HepG2 (cell line): ENCODE results near the gene TLR4. TPM values are rescaled to one million over a fixed set of nuclear protein-coding genes. Genes with fewer than 3 reads are reported as not detected.

Experiments used
- ATAC-seq: fragments of 200-7000 bp; cut with Tn5 transposase; 3 replicates; pipeline ENCODE4 v1.9.1; 2020; ENCODE audit warnings: mild to moderate bottlenecking, moderate library complexity
- BruUV-seq: library from RNA; stranded (reverse); fragments of 400-500 nt; replicated peaks from 2 replicates; lab custom pipeline; 2021; lab: Mats Ljungman, UMichigan
- CTCF ChIA-PET: fragments of 300-600 bp; formaldehyde crosslinking; extraction: SDS; loops from one replicate; lab custom pipeline; 2021; ENCODE audit warnings: low total read pairs, inconsistent platforms, low intra/inter-chr PET ratio; lab: Yijun Ruan, JAX
- POLR2A ChIA-PET: fragments of 350-600 bp; sonication (Branson Sonifier 250); formaldehyde crosslinking; loops from one replicate; lab custom pipeline; 2020; ENCODE audit warnings: antibody characterized with exemption, inconsistent platforms; lab: Yijun Ruan, JAX
- DNase-seq: peaks from one replicate; pipeline ENCODE4 v3.0.0-alpha.2; 2015; ENCODE audit warnings: low spot score
- FAIRE-seq: peaks from 3 replicates; lab custom pipeline; 2011; peaks lifted over from hg19 to GRCh38; lab: Jason Lieb, UNC
- H2AFZ ChIP-seq: one replicate; pipeline ENCODE4 v1.6.1; 2011; ENCODE audit warnings: low read length, inconsistent platforms
- H3K27ac ChIP-seq: fragments of 300-600 bp; 3 replicates; pipeline ENCODE4 v1.8.0; 2011; ENCODE audit warnings: mixed run types, mild to moderate bottlenecking, mixed read lengths, low read length, inconsistent platforms; ENCODE audit not compliant: insufficient read depth; ENCODE audit errors: extremely low read length
- H3K27me3 ChIP-seq, 2 experiments: fragments of 200-600 bp in 1 of 2; 2 replicates in 1 of 2; 3 replicates in 1 of 2; pipeline versions ENCODE4 v1.6.0 to v1.8.0; 2011; ENCODE audit warnings: low read length in 2 of 2, mild to moderate bottlenecking in 2 of 2, moderate library complexity in 2 of 2, inconsistent platforms in 1 of 2; ENCODE audit not compliant: insufficient read depth in 2 of 2, control insufficient read depth in 1 of 2
- H3K36me3 ChIP-seq, 2 experiments: fragments of 200-600 bp in 1 of 2; replicated peaks in 1 of 2; 2 replicates in 1 of 2; 3 replicates in 1 of 2; pipeline versions ENCODE4 v1.5.1 to v1.8.0; 2011; ENCODE audit warnings: low read length in 2 of 2, inconsistent platforms in 1 of 2; ENCODE audit not compliant: insufficient read depth in 2 of 2, control insufficient read depth in 1 of 2
- H3K4me1 ChIP-seq: 2 replicates; pipeline ENCODE4 v1.5.1; 2012; ENCODE audit warnings: low read length, inconsistent platforms; ENCODE audit not compliant: insufficient read depth
- H3K4me2 ChIP-seq: 2 replicates; pipeline ENCODE4 v1.6.0; 2011; ENCODE audit warnings: low read depth, low read length, inconsistent platforms
- H3K4me3 ChIP-seq, 3 experiments: fragments of 200-600 bp in 1 of 3; sonication (generic), shearing (Covaris generic) in 1 of 3; replicated peaks in 1 of 3; 2 replicates each; pipeline ENCODE4 v1.5.1; 2011 to 2016; ENCODE audit warnings: low read length in 3 of 3, inconsistent platforms in 2 of 3, low read depth in 2 of 3, mild to moderate bottlenecking in 2 of 3, control low read depth in 1 of 3, mixed read lengths in 1 of 3; ENCODE audit not compliant: insufficient read depth in 1 of 3
- H3K79me2 ChIP-seq: one replicate; pipeline ENCODE4 v1.6.1; 2011; ENCODE audit warnings: low read length, inconsistent platforms; ENCODE audit not compliant: insufficient read depth
- H3K9ac ChIP-seq: 2 replicates; pipeline ENCODE4 v1.6.0; 2011; ENCODE audit warnings: mild to moderate bottlenecking, low read depth, low read length, inconsistent platforms; ENCODE audit not compliant: insufficient read depth
- H3K9me3 ChIP-seq: 2 replicates; pipeline ENCODE4 v1.5.1; 2012; ENCODE audit warnings: mild to moderate bottlenecking, low read length
- H4K20me1 ChIP-seq: 2 replicates; pipeline ENCODE4 v1.6.0; 2011; ENCODE audit warnings: inconsistent platforms, mild to moderate bottlenecking, low read length, moderate library complexity; ENCODE audit not compliant: insufficient read depth
- RFXAP ChIP-seq: sonication (generic); formaldehyde crosslinking; IDR thresholded peaks from 2 replicates; pipeline ENCODE4 v1.4.0; 2020; ENCODE audit warnings: missing genetic modification reagents, borderline replicate concordance
- YEATS2 ChIP-seq: sonication (generic); formaldehyde crosslinking; IDR thresholded peaks from 2 replicates; pipeline ENCODE4 v1.4.0; 2020; ENCODE audit warnings: missing genetic modification reagents, borderline replicate concordance
- ZNF20 ChIP-seq: sonication (generic); formaldehyde crosslinking; IDR thresholded peaks from 2 replicates; pipeline ENCODE4 v1.4.0; 2020; ENCODE audit warnings: mild to moderate bottlenecking, moderate library complexity, missing genetic modification reagents
- ZNF704 ChIP-seq: sonication (generic); formaldehyde crosslinking; IDR thresholded peaks from 2 replicates; pipeline ENCODE4 v1.8.1; 2023; ENCODE audit warnings: mild to moderate bottlenecking, inconsistent platforms, moderate library complexity, missing genetic modification reagents, borderline replicate concordance
- WGBS: methylation state at CpG from one replicate; pipeline ENCODE4 v1.1.6; 2017; ENCODE audit warnings: low lambda C conversion rate; 5-methylcytosine and 5-hydroxymethylcytosine counted together
- in situ Hi-C: cut with HindIII; loops from 2 replicates; pipeline ENCODE4 v1.10.0; 2017; ENCODE audit warnings: low pct_unique_long_range_greater_than_20kb; ENCODE audit not compliant: extremely low pct_ligation_motif_present
- intact Hi-C: fragments of 100-400 bp; cut with micrococcal nuclease; formaldehyde crosslinking; loops from one replicate; pipeline ENCODE4 v1.10.0; 2022; ENCODE audit not compliant: unreplicated experiment
- polyA plus RNA-seq, 8 experiments: library from polyadenylated mRNA; depleted of rRNA in 3 of 8; stranded (reverse) in 7 of 8; unstranded in 1 of 8; fragments of >200 nt; fragmentation: Illumina TruSeq in 4 of 8; extraction: Trizol in 4 of 8; gene quantifications; 2 replicates each; pipeline versions ENCODE4 v1.2.1 to v1.2.3, GENCODE V29; 2011 to 2016; ENCODE audit warnings: low read depth in 4 of 8, missing spikeins in 1 of 8, mixed read lengths in 1 of 8; ENCODE audit not compliant: insufficient read depth in 1 of 8
- total RNA-seq, 5 experiments: library from RNA; depleted of rRNA; stranded (reverse); fragments of >200 nt; fragmentation: Illumina TruSeq; extraction: Trizol; gene quantifications; 2 replicates each; pipeline ENCODE4 v1.2.3, GENCODE V29; 2016; ENCODE audit warnings: low read depth in 1 of 5
- TF ChIP-seq, protein P1 (sequence below): sonication (generic); formaldehyde crosslinking; IDR thresholded peaks from 2 replicates; pipeline ENCODE4 v1.8.0; 2022; ENCODE audit warnings: mild to moderate bottlenecking, missing genetic modification reagents, moderate library complexity

Gene TLR4
- total and polyA plus RNA-seq, 2 of the 13 experiments (the other 11 are each of a cell fraction or from before 2014, with no cell fraction given): 0.07 to 0.22 TPM

- ATAC-seq: no peak
- no peak for FAIRE-seq
- H3K9ac ChIP-seq: no peak overlapping the region
Observed at GRCh38 chr9:117706421-117707116, 2.4 kb downstream of the TLR4 start.

More at GRCh38 chr9:117706421-117707116, 2.4 kb downstream of the TLR4 start:
- no peaks in the 10 kb centered on the region for H3K36me3 ChIP-seq
- in situ Hi-C loops (no loop called here), intact Hi-C loops (no loop called here)
- H4K20me1 ChIP-seq: no peaks in the 10 kb centered on the region
- H3K4me1 ChIP-seq: no peaks in the 10 kb centered on the region
- no TSS peak for BruUV-seq
- no peak overlapping the region for H3K27ac ChIP-seq
- no peaks in the 10 kb centered on the region for H3K27me3 ChIP-seq
- CTCF ChIA-PET: no interaction called here
- DNase-seq: no peak
- no peaks in the 10 kb centered on the region for H3K79me2 ChIP-seq
- no peak overlapping the region for H3K4me2 ChIP-seq
- H3K9me3 ChIP-seq: 0 out of 2 replicates have a peak, but pooled peaks cover 3% of the 10 kb centered on the region
- WGBS: 1% methylated on average over 4 of the region's 4 CpGs
- H2AFZ ChIP-seq: no peak overlapping the region
- no peak for TF ChIP-seq YEATS2 (CRISPR knock-in tag)
- TF ChIP-seq, protein P1, sequence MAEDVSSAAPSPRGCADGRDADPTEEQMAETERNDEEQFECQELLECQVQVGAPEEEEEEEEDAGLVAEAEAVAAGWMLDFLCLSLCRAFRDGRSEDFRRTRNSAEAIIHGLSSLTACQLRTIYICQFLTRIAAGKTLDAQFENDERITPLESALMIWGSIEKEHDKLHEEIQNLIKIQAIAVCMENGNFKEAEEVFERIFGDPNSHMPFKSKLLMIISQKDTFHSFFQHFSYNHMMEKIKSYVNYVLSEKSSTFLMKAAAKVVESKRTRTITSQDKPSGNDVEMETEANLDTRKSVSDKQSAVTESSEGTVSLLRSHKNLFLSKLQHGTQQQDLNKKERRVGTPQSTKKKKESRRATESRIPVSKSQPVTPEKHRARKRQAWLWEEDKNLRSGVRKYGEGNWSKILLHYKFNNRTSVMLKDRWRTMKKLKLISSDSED (CRISPR knock-in tag): no peak
- no peak for TF ChIP-seq ZNF704 (CRISPR knock-in tag)
- TF ChIP-seq RFXAP: no peak
- TF ChIP-seq ZNF20: no peak
- H3K4me3 ChIP-seq: no peak overlapping the region
- POLR2A ChIA-PET: no interaction called here
